ENCODE measurements around the gene TMEM236.

DNA sequence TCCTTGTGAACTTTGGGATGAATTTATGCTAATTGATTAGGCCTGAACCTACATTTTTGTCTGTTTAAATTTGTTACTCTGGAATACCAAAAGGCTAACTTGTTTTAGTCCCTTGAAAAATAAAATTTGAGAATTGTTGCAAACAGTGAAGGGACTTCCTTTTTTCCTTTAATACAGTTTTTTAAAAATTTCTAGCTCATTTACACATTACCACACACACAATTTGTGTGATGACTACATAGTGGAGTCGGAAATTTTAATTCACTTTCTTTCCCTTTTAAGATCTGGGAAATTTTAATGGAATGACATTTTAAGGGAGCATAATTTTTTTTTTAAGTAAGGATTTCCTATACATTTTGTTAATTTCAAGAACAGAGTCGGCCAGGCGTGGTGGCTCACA is 8.6 kb upstream of the TMEM236 start:
- TF ChIP-seq, protein P1, sequence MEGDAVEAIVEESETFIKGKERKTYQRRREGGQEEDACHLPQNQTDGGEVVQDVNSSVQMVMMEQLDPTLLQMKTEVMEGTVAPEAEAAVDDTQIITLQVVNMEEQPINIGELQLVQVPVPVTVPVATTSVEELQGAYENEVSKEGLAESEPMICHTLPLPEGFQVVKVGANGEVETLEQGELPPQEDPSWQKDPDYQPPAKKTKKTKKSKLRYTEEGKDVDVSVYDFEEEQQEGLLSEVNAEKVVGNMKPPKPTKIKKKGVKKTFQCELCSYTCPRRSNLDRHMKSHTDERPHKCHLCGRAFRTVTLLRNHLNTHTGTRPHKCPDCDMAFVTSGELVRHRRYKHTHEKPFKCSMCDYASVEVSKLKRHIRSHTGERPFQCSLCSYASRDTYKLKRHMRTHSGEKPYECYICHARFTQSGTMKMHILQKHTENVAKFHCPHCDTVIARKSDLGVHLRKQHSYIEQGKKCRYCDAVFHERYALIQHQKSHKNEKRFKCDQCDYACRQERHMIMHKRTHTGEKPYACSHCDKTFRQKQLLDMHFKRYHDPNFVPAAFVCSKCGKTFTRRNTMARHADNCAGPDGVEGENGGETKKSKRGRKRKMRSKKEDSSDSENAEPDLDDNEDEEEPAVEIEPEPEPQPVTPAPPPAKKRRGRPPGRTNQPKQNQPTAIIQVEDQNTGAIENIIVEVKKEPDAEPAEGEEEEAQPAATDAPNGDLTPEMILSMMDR (IDR thresholded peaks at IDR 0.05): no peak
- no peak for TF ChIP-seq POLR2A (IDR thresholded peaks at IDR 0.05; ENCODE audit: low read depth)
- TF ChIP-seq EP300 (IDR thresholded peaks at IDR 0.05): no peak
- no peak for TF ChIP-seq POLR2AphosphoS5 (IDR thresholded peaks at IDR 0.05)
